Muscle layer of colon (tissue), 2 donors: Measurements from ENCODE around the gene MEGF6.

Source experiments
- H3K27ac ChIP-seq: one replicate; pipeline ENCODE4 v1.7.0; 2013; ENCODE audit warnings: low read depth, mild to moderate bottlenecking, low read length, moderate library complexity
- H3K27me3 ChIP-seq, 2 donors: one replicate each; pipeline ENCODE4 v1.7.0; 2013; ENCODE audit warnings: low read length in 2 of 2, mild to moderate bottlenecking in 2 of 2; ENCODE audit not compliant: insufficient read depth in 2 of 2, control insufficient read depth in 1 of 2
- H3K36me3 ChIP-seq: one replicate; pipeline ENCODE4 v1.7.0; 2013; ENCODE audit warnings: mild to moderate bottlenecking, low read length; ENCODE audit not compliant: insufficient read depth
- H3K4me1 ChIP-seq: one replicate; pipeline ENCODE4 v1.7.0; 2013; ENCODE audit warnings: mild to moderate bottlenecking, low read length; ENCODE audit not compliant: insufficient read depth
- H3K4me3 ChIP-seq, 2 donors: one replicate each; pipeline ENCODE4 v1.7.0; 2013; ENCODE audit warnings: low read length in 2 of 2, low read depth in 1 of 2, mild to moderate bottlenecking in 1 of 2, moderate library complexity in 1 of 2
- H3K9ac ChIP-seq: one replicate; pipeline ENCODE4 v1.7.0; 2013; ENCODE audit warnings: low read length
- H3K9me3 ChIP-seq: one replicate; pipeline ENCODE4 v1.7.0; 2013; ENCODE audit warnings: mild to moderate bottlenecking, low read length
- donor health status: abdominal sarcoma.
- donor health status: Adenocarcinoma of cecum.

MEGF6 gene

GRCh38 chr1:3468236-3469103, 142.8 kb downstream of the MEGF6 start:
- H3K36me3 ChIP-seq: no peaks in the 10 kb centered on the region
- no peak overlapping the region for H3K27ac ChIP-seq
- no peak overlapping the region for H3K9ac ChIP-seq
- no peaks in the 10 kb centered on the region for H3K27me3 ChIP-seq
- no peaks in the 10 kb centered on the region for H3K9me3 ChIP-seq
- H3K4me1 ChIP-seq: no peaks in the 10 kb centered on the region
- H3K4me3 ChIP-seq: no peak overlapping the region

DNA sequence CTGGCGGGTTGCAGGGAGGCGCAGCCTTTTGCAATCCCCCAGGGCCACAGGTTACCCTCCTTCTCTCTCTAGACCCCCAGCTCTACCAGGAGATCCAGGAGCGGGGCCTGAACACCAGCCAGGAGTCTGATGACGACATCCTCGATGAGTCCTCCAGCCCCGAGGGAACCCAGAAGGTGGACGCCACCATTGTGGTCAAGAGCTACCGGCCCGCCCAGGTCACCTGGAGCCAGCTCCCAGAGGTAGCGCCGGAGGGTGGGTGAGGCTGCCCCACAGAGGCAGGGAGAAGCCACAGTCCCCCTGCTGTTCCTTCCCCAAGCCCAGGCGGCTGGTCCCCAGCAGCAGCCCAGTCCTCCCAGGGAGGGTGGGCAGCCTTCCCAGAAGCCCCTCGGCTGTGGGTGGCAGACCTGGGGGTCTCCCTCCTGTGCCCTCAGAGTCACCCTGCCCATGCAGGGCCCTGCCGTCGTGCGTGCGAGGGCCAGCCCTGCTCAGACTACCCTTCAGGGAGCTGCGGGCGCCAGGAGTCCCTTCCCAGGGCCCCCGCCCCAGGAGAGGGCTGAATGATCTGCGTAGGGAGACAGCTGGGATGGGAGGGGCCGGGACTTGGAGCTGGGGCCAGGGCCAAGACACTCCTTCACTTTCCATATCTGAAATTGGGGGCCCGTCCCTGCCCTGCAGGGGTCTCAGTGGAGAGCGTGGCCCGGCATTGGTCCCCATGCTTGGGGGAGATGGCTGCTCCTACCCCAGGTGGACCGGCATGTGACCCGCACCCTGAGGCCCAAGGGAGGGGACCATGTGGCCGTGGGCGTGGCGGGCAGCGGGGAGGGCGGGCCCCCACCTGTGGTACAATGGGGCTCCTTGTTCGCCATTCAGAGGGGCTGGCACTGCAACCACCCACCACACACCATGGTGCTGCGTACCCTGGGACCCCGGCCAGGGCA, 143.9 kb downstream of the MEGF6 start:
- Histone ChIP-seq H3K27me3 (no peaks in the 10 kb centered on the region), H3K9me3 (no peaks in the 10 kb centered on the region), H3K36me3 (no peaks in the 10 kb centered on the region), H3K9ac (no peak overlapping the region), H3K27ac (no peak overlapping the region), H3K4me1 (no peaks in the 10 kb centered on the region), H3K4me3 (no peak overlapping the region)

DNA sequence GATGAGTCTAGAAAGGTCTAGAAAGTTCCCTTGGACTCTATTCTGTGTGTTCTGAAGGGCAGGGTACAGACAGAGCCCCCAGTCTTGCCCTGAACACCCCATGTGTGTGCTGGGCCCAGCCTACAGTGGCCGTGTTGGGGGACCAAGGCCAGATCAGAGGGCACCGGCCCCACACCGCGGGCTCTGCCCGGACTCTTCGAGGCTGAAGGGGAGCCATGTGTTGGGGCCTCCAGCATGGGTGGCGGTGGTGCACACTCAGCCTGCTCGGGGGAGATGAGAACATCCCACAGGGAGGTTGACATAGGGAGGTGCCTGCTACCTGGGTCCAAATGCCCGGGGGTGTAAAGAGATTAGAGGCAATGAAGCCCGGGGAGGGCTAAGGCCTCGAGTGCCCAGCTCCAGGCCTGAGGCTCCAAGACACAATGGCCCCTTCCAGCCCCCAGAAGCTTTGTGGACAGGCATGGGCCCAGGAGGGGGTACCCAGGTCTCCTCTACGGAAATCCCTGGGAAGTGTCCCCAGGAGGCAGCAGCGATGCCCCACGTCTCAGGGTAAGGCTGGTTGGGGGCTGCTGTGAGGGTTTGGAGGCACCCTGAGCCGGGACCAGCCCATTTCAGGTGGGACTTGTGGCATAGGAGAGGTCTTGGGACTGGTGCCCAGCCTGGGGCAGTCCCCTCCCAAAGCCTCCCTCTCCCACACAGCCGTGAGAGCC, 144.8 kb downstream of the MEGF6 start:
- Histone ChIP-seq H3K4me1 (no peaks in the 10 kb centered on the region), H3K36me3 (no peaks in the 10 kb centered on the region), H3K27ac (no peak overlapping the region), H3K27me3 (no peaks in the 10 kb centered on the region), H3K9me3 (no peaks in the 10 kb centered on the region), H3K9ac (no peak overlapping the region), H3K4me3 (no peak overlapping the region)

- Histone ChIP-seq H3K9me3 (no peaks in the 10 kb centered on the region), H3K9ac (no peak overlapping the region), H3K4me3 (no peak overlapping the region), H3K36me3 (no peaks in the 10 kb centered on the region), H3K4me1 (no peaks in the 10 kb centered on the region), H3K27me3 (no peaks in the 10 kb centered on the region), H3K27ac (no peak overlapping the region)
Measured at GRCh38 chr1:3465935-3466321, 145.4 kb downstream of the MEGF6 start.

- Histone ChIP-seq H3K4me3 (no peak overlapping the region), H3K9ac (no peak overlapping the region), H3K36me3 (no peaks in the 10 kb centered on the region), H3K4me1 (no peaks in the 10 kb centered on the region), H3K27ac (no peak overlapping the region), H3K27me3 (no peaks in the 10 kb centered on the region), H3K9me3 (no peaks in the 10 kb centered on the region)
Measured at GRCh38 chr1:3465091-3465934, 146.0 kb downstream of the MEGF6 start.

GRCh38 chr1:3464649-3465025, 146.7 kb downstream of the MEGF6 start:
- H3K9me3 ChIP-seq: no peaks in the 10 kb centered on the region
- H3K27me3 ChIP-seq: no peaks in the 10 kb centered on the region
- H3K36me3 ChIP-seq: no peaks in the 10 kb centered on the region
- H3K4me1 ChIP-seq: no peaks in the 10 kb centered on the region
- H3K27ac ChIP-seq: no peak overlapping the region
- no peak overlapping the region for H3K9ac ChIP-seq
- no peak overlapping the region for H3K4me3 ChIP-seq

- H3K4me1 ChIP-seq: no peaks in the 10 kb centered on the region
- no peaks in the 10 kb centered on the region for H3K27me3 ChIP-seq
- no peak overlapping the region for H3K27ac ChIP-seq
- H3K9ac ChIP-seq: no peak overlapping the region
- no peaks in the 10 kb centered on the region for H3K36me3 ChIP-seq
- H3K4me3 ChIP-seq: no peak overlapping the region
- H3K9me3 ChIP-seq: no peaks in the 10 kb centered on the region
Measured at GRCh38 chr1:3463891-3464648, 147.2 kb downstream of the MEGF6 start.

DNA sequence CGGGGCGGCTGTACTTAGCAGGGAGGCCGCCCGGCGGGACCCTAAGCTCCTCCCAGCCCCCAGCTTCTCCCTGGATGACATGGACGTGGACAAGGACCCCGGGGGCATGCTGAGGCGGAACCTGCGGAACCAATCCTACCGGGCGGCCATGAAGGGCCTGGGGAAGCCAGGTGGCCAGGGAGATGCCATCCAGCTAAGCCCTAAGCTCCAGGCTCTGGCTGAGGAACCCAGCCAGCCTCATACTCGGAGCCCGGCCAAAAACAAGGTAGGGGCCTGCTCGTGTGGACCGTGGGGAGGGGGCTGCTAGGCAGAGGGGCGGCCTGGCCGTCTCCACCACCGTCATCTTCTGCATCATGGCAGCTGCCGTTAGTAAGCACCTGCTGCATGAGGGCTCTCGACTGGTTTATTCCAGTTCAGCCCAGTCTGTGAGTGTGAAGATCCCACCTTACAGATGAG, 147.9 kb downstream of the MEGF6 start:
- Histone ChIP-seq H3K9me3 (no peaks in the 10 kb centered on the region), H3K9ac (no peak overlapping the region), H3K27me3 (no peaks in the 10 kb centered on the region), H3K27ac (no peak overlapping the region), H3K36me3 (no peaks in the 10 kb centered on the region), H3K4me1 (no peaks in the 10 kb centered on the region), H3K4me3 (no peak overlapping the region)

GRCh38 chr1:3463013-3463385, 148.3 kb downstream of the MEGF6 start:
- H3K27ac ChIP-seq: no peak overlapping the region
- no peak overlapping the region for H3K9ac ChIP-seq
- H3K27me3 ChIP-seq: no peaks in the 10 kb centered on the region
- no peaks in the 10 kb centered on the region for H3K4me1 ChIP-seq
- H3K9me3 ChIP-seq: no peaks in the 10 kb centered on the region
- H3K36me3 ChIP-seq: no peaks in the 10 kb centered on the region
- no peak overlapping the region for H3K4me3 ChIP-seq

DNA sequence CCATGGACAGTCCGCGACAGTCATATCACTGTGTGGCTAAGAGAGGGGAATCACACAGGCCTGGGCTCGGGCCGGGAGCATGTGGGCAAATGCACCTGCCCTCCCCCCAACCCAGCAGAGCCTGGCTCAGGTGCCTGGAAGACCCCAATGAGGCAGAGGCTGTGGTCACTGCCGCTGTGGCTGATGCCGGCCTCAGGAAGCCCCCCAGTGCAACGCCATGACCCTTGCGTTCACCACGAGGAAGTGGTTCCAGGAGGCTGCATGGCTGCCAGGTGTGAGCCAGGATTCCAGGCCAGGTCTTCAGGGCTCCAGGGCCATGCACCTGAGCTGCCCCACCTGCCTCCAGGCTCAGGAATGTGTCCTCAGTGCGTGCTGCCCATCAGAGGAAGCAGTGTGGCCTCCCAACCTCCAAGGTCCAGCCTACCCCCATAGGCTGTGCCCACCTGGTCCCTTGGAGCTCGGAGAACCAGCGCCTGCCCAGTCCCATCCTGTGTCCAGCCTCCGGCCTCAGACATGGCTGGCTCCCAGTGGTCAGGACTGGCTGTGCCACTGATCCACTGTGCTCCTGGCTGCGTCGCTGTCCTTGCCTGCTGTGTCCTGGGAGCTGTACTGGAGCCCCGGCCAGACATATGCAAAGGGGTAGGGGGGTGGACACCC, 148.8 kb downstream of the MEGF6 start:
- Histone ChIP-seq H3K9ac (no peak overlapping the region), H3K9me3 (no peaks in the 10 kb centered on the region), H3K36me3 (no peaks in the 10 kb centered on the region), H3K27ac (no peak overlapping the region), H3K27me3 (no peaks in the 10 kb centered on the region), H3K4me3 (no peak overlapping the region), H3K4me1 (no peaks in the 10 kb centered on the region)
